ENCODE measurements around the gene ASIC4. TPM values are rescaled to one million over a fixed set of nuclear protein-coding genes. Genes with fewer than 3 reads are reported as not detected.

ASIC4 gene
- total RNA-seq, 1 donor from 2014 or later: not detected

DNA sequence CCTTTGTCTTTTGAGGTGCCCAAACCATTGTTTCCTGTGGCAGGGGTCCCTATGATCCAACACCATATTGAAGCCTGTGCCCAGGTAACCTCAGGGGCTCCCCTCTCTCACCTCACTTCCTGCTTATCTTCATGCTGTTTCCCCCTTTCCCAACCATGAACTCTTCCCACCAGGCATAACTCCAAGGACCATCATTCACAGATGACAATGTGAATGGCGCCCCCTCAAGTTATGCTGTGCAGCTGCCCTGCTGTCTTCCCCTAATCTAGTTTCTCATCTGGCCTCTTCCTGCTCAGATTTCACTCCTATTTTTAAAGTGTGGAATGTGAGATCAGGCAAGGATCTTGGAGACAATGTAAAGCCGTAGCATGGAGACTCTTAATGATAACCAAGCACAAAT lies 14.1 kb upstream of the ASIC4 start:
- DNase-seq (ENCODE audit: extremely low spot score in 2 of 2): no peak
- no peak for TF ChIP-seq POLR2A (IDR thresholded peaks at IDR 0.05)
- TF ChIP-seq, protein P1, sequence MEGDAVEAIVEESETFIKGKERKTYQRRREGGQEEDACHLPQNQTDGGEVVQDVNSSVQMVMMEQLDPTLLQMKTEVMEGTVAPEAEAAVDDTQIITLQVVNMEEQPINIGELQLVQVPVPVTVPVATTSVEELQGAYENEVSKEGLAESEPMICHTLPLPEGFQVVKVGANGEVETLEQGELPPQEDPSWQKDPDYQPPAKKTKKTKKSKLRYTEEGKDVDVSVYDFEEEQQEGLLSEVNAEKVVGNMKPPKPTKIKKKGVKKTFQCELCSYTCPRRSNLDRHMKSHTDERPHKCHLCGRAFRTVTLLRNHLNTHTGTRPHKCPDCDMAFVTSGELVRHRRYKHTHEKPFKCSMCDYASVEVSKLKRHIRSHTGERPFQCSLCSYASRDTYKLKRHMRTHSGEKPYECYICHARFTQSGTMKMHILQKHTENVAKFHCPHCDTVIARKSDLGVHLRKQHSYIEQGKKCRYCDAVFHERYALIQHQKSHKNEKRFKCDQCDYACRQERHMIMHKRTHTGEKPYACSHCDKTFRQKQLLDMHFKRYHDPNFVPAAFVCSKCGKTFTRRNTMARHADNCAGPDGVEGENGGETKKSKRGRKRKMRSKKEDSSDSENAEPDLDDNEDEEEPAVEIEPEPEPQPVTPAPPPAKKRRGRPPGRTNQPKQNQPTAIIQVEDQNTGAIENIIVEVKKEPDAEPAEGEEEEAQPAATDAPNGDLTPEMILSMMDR (IDR thresholded peaks at IDR 0.05): no peak
- TF ChIP-seq POLR2AphosphoS5 (IDR thresholded peaks at IDR 0.05; ENCODE audit: insufficient read depth in 1 of 2, low read depth in 1 of 2): no peak
- intact Hi-C loops (cut with DNase I): no loop called here
- no peak overlapping the region for H3K4me3 ChIP-seq
- H3K36me3 ChIP-seq: peaks cover 0 to 16% of the 10 kb centered on the region in 2 donors
- peaks cover 35% of the 10 kb centered on the region for H3K4me1 ChIP-seq
- no peaks in the 10 kb centered on the region for H3K27me3 ChIP-seq
- no peak overlapping the region for H3K27ac ChIP-seq
- H3K9me3 ChIP-seq: no peaks in the 10 kb centered on the region

DNA sequence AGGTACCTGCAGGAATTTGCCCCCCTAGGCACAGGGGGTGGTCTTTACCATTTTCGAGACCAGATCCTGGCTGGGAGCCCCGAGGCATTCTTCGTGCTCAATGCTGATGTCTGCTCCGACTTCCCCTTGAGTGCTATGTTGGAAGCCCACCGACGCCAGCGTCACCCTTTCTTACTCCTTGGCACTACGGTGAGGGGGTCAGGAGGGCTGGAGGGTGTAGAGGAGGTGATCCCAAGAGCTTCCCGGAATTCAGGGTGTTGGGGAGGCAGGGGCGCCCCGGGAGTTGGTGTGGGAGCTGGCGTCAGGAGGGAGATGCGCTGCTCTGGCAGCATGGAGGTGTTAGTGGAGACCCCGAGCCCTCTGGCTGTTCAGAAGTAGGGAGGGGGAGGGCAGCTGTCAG lies 12.4 kb upstream of the ASIC4 start:
- DNase-seq (ENCODE audit: extremely low spot score in 2 of 2): no peak

DNA sequence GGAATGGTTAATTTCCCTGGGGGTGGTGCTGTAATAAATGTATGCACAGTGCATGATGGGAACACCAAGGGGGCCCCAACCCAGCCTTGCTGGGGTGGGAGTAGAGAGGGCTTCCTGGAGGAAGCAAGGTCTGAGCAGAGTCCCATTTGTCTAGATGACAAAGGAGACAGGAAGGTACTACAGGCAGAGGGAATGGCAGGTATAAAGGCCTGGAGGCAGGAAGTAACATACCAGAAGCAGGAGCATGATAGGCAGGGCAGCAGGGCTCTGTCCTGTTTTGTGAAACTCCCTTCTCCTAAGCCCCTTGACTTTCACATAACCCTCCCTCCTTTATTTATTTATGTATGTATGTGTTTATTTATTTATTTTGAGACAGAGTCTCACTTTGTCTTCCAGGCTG lies 11.7 kb upstream of the ASIC4 start:
- H3K27me3 ChIP-seq: no peaks in the 10 kb centered on the region
- TF ChIP-seq POLR2A (IDR thresholded peaks at IDR 0.05): no peak
- peaks cover 23% of the 10 kb centered on the region for H3K4me1 ChIP-seq
- no peaks in the 10 kb centered on the region for H3K9me3 ChIP-seq
- H3K36me3 ChIP-seq: peaks cover 0 to 35% of the 10 kb centered on the region in 2 donors
- no peak overlapping the region for H3K4me3 ChIP-seq
- DNase-seq (ENCODE audit: extremely low spot score in 2 of 2): no peak
- intact Hi-C loops (cut with DNase I): no loop called here
- H3K27ac ChIP-seq: no peak overlapping the region

More for the DNA sequence above, 12.4 kb upstream of the ASIC4 start:
- TF ChIP-seq, protein P1 (IDR thresholded peaks at IDR 0.05): no peak
- TF ChIP-seq POLR2A (IDR thresholded peaks at IDR 0.05) (no peak), POLR2AphosphoS5 (IDR thresholded peaks at IDR 0.05; ENCODE audit: insufficient read depth in 1 of 2, low read depth in 1 of 2) (no peak)
- H3K4me1 ChIP-seq: peaks cover 31% of the 10 kb centered on the region
- H3K36me3 ChIP-seq: peaks cover 0 to 31% of the 10 kb centered on the region in 2 donors
- intact Hi-C loops (cut with DNase I): no loop called here
- no peaks in the 10 kb centered on the region for H3K27me3 ChIP-seq
- no peak overlapping the region for H3K4me3 ChIP-seq
- no peak overlapping the region for H3K27ac ChIP-seq
- H3K9me3 ChIP-seq: no peaks in the 10 kb centered on the region

DNA sequence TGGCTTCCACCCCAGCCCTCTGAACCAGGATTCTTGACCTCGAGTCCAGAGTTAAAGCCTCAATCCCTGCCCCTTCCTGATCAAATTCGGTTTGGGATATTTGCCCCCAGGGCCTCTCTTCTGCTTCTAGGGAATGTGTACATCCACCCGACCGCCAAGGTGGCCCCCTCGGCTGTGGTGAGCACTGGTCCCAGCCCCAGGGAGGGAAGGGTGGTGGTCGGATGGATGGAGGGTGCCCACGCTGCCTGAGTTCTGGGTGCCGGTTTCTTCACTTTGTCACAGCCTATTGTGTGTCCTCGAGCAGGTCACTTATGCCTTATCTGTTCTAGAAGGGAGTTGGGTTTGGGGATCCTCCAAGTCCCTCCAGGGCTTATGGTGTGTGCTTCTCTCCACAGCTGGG lies 8.7 kb upstream of the ASIC4 start:
- no peak for DNase-seq (ENCODE audit: extremely low spot score in 2 of 2)
- H3K27me3 ChIP-seq: no peaks in the 10 kb centered on the region
- intact Hi-C loops (cut with DNase I): no loop called here
- peaks cover 26% of the 10 kb centered on the region for H3K4me1 ChIP-seq
- H3K4me3 ChIP-seq: no peak overlapping the region
- peaks cover 0 to 35% of the 10 kb centered on the region in 2 donors for H3K36me3 ChIP-seq
- no peaks in the 10 kb centered on the region for H3K9me3 ChIP-seq
- TF ChIP-seq POLR2A (IDR thresholded peaks at IDR 0.05): no peak
- H3K27ac ChIP-seq: no peak overlapping the region

DNA sequence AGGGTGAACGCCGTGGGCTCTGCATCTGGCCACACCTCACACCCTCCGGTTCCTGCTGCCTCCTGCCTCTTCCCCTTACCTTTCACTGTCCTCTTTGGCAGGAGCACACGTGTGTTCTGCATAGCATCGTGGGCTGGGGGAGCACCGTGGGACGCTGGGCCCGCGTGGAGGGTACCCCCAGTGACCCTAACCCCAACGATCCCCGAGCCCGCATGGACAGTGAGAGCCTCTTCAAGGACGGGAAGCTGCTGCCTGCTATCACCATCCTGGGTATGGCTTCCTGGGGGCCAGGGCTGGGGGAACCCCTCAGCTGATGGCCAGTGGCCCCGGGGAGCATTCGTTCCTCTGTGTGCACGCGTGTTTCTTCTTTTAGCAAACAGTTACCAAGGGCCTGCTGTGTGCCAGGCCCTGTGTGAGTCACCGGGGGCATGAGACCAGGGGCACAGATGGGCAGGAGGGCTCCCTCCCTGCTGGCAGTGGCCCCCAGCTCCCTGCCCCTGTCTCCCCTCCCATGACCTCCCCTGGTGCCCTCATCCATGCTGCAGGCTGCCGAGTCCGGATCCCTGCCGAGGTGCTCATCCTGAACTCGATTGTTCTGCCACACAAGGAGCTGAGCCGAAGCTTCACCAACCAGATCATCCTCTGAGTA lies 8.0 kb upstream of the ASIC4 start:
- H3K36me3 ChIP-seq: peaks cover 0 to 35% of the 10 kb centered on the region in 2 donors
- TF ChIP-seq, protein P1 (IDR thresholded peaks at IDR 0.05): no peak
- TF ChIP-seq POLR2A (IDR thresholded peaks at IDR 0.05) (no peak), POLR2AphosphoS5 (IDR thresholded peaks at IDR 0.05; ENCODE audit: insufficient read depth in 1 of 2, low read depth in 1 of 2) (no peak)
- intact Hi-C loops (cut with DNase I): no loop called here
- no peaks in the 10 kb centered on the region for H3K27me3 ChIP-seq
- no peaks in the 10 kb centered on the region for H3K9me3 ChIP-seq
- no peak overlapping the region for H3K27ac ChIP-seq
- no peak for DNase-seq (ENCODE audit: extremely low spot score in 2 of 2)
- no peak overlapping the region for H3K4me3 ChIP-seq
- H3K4me1 ChIP-seq: peaks cover 26% of the 10 kb centered on the region

DNA sequence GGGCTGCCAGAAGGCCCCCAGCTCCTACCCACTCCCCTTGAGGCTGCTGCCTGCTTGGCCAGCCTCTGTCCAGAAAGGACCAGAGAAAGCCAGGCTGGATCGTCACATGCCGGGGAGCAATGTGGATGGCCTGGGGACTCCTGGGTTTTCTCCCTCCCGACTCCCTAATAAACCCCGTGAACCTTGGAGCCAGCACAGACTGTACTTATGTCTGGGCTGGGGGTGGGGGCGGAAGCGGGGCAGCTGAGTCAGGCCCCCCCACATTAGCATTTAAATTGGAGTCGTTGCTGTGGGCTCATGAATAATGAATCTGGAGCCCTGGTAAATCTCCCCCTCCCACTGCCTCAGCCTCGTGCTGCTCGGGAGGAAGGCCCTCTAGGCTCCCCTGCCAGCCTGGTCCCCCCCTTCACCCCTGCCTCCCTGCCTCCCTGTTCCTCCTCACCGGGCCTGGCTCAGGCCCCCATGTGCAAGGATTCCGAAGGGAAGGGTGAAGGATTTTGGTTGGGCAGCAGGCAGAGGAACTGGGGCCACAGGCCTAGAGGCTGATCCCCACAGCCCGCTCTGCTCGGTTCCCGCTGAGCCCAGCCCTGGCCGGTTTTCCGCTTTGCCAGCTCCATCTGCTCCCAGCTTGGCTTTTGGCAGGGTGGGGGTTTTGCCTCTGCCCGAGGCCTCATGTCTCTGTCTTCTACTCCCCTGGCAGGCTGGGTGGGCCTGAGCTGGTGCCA lies 7.3 kb upstream of the ASIC4 start:
- DNase-seq (ENCODE audit: extremely low spot score in 2 of 2): no peak
- Histone ChIP-seq H3K36me3 (peaks cover 0 to 35% of the 10 kb centered on the region in 2 donors), H3K27ac (no peak overlapping the region), H3K9me3 (no peaks in the 10 kb centered on the region), H3K27me3 (no peaks in the 10 kb centered on the region), H3K4me3 (no peak overlapping the region), H3K4me1 (peaks cover 21% of the 10 kb centered on the region)
- no peak for TF ChIP-seq POLR2AphosphoS5 (IDR thresholded peaks at IDR 0.05; ENCODE audit: insufficient read depth in 1 of 2, low read depth in 1 of 2)
- TF ChIP-seq, protein P1 (IDR thresholded peaks at IDR 0.05): no peak
- no peak for TF ChIP-seq POLR2A (IDR thresholded peaks at IDR 0.05)
- intact Hi-C loops (cut with DNase I): no loop called here
